Ishikawa (cell line): ENCODE results near the gene PRR12.

ENCODE experiments used
- CEBPB ChIP-seq: IDR thresholded peaks from 2 replicates; pipeline ENCODE4 v1.6.1; 2012
- CREB1 ChIP-seq: IDR thresholded peaks from 2 replicates; pipeline ENCODE4 v1.6.1; 2012; ENCODE audit warnings: low read depth
- EGR1 ChIP-seq: IDR thresholded peaks from 2 replicates; pipeline ENCODE4 v1.6.1; 2012
- EP300 ChIP-seq: IDR thresholded peaks from 2 replicates; pipeline ENCODE4 v1.6.1; 2012; ENCODE audit warnings: borderline replicate concordance
- FOXM1 ChIP-seq: IDR thresholded peaks from 2 replicates; pipeline ENCODE4 v1.6.1; 2012; ENCODE audit warnings: low read depth, borderline replicate concordance
- NFIC ChIP-seq: IDR thresholded peaks from 2 replicates; pipeline ENCODE4 v1.6.1; 2012
- RAD21 ChIP-seq: IDR thresholded peaks from 2 replicates; pipeline ENCODE4 v1.6.1; 2012; ENCODE audit warnings: low read depth
- TAF1 ChIP-seq: IDR thresholded peaks from 2 replicates; pipeline ENCODE4 v1.6.1; 2012; ENCODE audit warnings: low read depth, mild to moderate bottlenecking
- TCF12 ChIP-seq: IDR thresholded peaks from 2 replicates; pipeline ENCODE4 v1.6.1; 2012; ENCODE audit warnings: low read depth
- TEAD4 ChIP-seq: IDR thresholded peaks from 2 replicates; pipeline ENCODE4 v1.6.1; 2012
- YY1 ChIP-seq: IDR thresholded peaks from 2 replicates; pipeline ENCODE4 v1.6.1; 2012; ENCODE audit warnings: low read depth
- ZBTB7A ChIP-seq: IDR thresholded peaks from 2 replicates; pipeline ENCODE4 v1.6.1; 2012; ENCODE audit warnings: low read depth
- TF ChIP-seq, protein P1 (sequence below): IDR thresholded peaks from 2 replicates; pipeline ENCODE4 v1.6.1; 2012
- TF ChIP-seq, protein P2 (sequence below): IDR thresholded peaks from 2 replicates; pipeline ENCODE4 v1.6.1; 2012
- TF ChIP-seq, protein P3 (sequence below): IDR thresholded peaks from 2 replicates; pipeline ENCODE4 v1.6.1; 2012; ENCODE audit warnings: low read depth, mild to moderate bottlenecking

PRR12 gene

DNA sequence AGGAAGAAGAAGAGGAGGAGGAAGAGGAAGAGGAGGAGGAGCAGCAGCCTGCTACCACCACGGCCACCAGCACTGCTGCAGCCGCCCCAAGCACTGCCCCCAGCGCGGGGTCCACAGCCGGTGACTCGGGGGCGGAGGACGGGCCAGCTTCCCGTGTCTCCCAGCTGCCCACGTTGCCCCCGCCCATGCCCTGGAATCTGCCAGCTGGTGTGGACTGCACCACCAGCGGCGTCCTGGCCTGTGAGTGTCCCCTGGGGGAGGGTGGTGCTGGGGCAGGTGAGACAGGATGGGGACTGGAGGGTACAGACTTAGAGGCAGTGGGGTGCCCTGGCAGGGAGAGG lies 62.5 kb downstream of the PRR12 start:
- no peak for TF ChIP-seq CEBPB
- TF ChIP-seq CREB1: no peak
- TF ChIP-seq FOXM1: no peak
- TF ChIP-seq RAD21: no peak

DNA sequence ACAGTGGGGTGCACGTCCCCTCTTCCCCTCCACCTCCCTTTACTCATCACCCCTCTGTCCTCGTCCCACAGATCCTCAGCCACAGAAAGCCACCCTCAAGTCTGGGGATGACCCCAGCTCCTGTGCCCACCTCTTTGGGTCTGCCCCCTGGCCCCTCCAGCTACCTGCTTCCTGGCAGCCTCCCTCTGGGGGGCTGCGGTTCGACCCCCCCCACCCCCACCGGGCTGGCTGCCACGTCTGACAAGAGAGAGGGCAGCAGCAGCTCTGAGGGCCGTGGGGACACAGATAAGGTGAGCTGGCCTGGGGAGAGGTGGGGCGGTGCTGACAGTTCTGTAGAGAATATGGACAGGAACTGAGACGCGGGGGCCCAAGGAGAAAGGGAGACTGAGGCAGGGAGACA lies 63.6 kb downstream of the PRR12 start:
- TF ChIP-seq, protein P1, sequence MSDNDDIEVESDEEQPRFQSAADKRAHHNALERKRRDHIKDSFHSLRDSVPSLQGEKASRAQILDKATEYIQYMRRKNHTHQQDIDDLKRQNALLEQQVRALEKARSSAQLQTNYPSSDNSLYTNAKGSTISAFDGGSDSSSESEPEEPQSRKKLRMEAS: no peak
- TF ChIP-seq RAD21: no peak

DNA sequence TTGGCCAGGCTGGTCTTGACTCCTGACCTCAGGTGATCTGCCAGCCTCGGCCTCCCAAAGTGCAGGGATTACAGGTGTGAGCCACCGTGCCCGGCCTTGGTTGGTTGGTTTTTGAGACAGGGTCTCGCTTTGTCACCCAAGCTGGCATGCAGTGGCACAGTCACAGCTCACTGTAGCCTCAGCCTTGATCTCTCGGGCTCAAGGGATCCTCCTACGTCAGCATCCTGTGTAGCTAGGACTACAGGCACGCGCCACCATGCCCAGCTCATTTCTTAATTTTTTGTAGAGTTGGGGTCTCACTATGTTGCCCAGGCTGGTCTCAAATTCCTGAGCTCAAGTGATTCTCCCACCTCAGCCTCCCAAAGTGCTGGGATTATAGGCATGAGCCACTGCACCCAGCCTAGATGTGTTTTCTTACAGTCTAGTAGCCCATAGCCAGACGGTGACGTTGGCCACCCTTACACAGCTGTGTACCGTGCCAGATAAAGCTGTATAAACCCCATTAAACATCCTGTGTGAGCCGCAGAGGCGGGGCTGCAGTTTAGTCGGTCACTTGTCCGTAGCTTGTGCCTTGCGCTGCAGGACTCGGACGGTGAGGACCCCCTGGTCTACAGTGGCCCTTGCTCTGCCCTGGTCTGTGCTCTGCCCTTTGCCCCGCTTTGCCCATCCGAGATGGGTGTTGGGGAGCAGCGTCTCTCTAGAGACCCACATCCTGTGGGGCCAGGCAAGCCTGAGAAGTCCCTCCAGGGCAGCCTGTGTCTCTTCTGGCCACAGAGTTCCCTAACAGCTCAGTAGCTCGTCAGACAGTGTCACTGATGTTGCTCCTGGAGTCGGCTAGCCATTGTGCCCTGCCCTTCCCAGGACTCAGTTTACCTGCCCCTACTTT lies 64.8 kb downstream of the PRR12 start:
- TF ChIP-seq TCF12: no peak
- TF ChIP-seq, protein P2, sequence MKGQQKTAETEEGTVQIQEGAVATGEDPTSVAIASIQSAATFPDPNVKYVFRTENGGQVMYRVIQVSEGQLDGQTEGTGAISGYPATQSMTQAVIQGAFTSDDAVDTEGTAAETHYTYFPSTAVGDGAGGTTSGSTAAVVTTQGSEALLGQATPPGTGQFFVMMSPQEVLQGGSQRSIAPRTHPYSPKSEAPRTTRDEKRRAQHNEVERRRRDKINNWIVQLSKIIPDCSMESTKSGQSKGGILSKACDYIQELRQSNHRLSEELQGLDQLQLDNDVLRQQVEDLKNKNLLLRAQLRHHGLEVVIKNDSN: no peak
- TF ChIP-seq FOXM1: no peak

DNA sequence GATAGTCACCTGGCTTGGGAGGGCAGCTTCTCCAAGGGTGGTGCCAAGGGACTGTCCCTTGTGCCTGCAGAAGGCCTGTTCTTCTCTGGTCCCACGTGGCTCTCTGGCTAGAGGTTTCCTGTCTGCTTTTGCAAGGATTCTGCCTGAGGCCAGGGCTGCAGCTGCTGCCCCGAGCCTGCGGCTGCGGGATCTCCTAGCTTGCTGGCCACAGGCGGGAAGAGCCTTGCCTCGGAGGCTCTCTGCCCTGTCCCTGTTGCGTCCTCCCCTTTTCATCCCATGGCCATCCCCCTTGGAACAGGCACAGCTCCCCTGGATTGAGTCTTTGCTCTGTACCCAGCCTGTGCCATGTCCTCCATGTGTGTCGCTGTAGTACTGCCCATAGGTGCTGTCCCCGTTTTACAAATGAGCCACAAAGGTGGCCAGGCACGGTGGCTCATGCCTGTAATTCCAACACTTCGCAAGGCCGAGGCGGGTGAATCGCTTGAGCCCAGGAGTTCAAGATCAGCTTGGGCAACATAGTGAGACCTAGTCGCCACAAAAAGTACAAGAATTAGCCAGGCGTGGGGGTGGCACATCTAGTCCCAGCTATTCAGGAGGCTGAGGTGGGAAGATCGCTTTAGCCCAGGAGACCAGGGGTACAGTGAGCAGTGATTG lies 65.6 kb downstream of the PRR12 start:
- TF ChIP-seq ZBTB7A (no peak), TCF12 (no peak), EP300 (no peak), EGR1 (no peak)
- TF ChIP-seq, protein P3, sequence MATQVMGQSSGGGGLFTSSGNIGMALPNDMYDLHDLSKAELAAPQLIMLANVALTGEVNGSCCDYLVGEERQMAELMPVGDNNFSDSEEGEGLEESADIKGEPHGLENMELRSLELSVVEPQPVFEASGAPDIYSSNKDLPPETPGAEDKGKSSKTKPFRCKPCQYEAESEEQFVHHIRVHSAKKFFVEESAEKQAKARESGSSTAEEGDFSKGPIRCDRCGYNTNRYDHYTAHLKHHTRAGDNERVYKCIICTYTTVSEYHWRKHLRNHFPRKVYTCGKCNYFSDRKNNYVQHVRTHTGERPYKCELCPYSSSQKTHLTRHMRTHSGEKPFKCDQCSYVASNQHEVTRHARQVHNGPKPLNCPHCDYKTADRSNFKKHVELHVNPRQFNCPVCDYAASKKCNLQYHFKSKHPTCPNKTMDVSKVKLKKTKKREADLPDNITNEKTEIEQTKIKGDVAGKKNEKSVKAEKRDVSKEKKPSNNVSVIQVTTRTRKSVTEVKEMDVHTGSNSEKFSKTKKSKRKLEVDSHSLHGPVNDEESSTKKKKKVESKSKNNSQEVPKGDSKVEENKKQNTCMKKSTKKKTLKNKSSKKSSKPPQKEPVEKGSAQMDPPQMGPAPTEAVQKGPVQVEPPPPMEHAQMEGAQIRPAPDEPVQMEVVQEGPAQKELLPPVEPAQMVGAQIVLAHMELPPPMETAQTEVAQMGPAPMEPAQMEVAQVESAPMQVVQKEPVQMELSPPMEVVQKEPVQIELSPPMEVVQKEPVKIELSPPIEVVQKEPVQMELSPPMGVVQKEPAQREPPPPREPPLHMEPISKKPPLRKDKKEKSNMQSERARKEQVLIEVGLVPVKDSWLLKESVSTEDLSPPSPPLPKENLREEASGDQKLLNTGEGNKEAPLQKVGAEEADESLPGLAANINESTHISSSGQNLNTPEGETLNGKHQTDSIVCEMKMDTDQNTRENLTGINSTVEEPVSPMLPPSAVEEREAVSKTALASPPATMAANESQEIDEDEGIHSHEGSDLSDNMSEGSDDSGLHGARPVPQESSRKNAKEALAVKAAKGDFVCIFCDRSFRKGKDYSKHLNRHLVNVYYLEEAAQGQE: no peak

DNA sequence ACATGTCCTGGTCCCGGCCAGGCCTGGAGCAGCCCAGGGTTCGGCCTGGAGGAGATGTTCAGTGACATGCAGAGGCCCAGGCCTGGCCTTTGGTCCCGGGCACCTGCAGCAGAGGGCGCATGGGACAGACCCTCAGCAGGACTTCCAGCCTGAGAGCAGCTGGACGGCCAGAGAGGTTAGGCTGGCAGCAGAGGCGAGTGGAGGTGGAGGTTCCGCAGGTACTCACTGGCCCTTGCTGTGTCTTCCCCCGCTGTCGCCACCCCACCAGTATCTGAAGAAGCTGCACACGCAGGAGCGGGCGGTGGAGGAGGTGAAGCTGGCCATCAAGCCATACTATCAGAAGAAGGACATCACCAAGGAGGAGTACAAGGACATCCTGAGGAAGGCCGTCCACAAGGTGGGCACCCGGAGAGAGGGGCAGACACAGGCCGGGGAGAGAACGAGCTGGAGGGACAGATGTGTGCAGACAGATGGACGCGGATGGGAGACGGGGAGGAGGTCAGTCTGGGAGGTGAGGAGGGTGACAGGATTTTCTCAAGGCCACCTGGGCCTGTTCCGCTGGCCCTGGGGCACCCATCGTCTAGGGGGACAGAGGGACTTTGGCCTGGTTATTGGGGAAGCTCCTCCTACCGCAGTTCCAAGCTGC lies 66.6 kb downstream of the PRR12 start:
- TF ChIP-seq CEBPB (no peak), ZBTB7A (no peak), EGR1 (no peak), NFIC (no peak), CREB1 (no peak), FOXM1 (no peak), EP300 (no peak), TAF1 (no peak), TEAD4 (no peak)
- TF ChIP-seq, protein P1: no peak
- TF ChIP-seq, protein P2: no peak

DNA sequence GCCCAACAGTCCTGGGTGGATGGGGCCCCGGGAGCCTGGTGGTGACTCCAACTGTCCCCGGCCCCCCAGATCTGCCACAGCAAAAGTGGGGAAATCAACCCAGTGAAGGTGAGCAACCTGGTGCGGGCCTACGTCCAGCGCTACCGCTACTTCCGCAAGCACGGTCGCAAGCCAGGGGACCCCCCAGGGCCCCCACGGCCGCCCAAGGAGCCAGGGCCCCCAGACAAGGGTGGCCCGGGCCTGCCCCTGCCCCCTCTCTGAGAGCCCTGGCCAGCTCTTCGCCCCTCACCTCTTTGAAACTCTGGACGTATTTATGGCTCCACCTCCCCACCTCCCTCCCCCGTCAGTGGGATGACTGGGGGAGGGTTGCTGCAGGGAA lies 67.1 kb downstream of the PRR12 start:
- TF ChIP-seq NFIC: no peak
- TF ChIP-seq, protein P3: no peak
- no peak for TF ChIP-seq EP300
- no peak for TF ChIP-seq ZBTB7A
- no peak for TF ChIP-seq YY1
- no peak for TF ChIP-seq RAD21
- TF ChIP-seq TAF1: no peak
- no peak for TF ChIP-seq TEAD4
- TF ChIP-seq CEBPB: no peak
- TF ChIP-seq TCF12: no peak
- TF ChIP-seq, protein P2: no peak
- no peak for TF ChIP-seq CREB1
- TF ChIP-seq EGR1: no peak
- TF ChIP-seq FOXM1: no peak
- TF ChIP-seq, protein P1: no peak
